A204.1 (cell line): ENCODE measurements around the gene RANBP17.

Experiments used
- FAIRE-seq: peaks from 2 replicates; lab custom pipeline; 2012; peaks lifted over from hg19 to GRCh38; lab: Jason Lieb, UNC

The RANBP17 gene

DNA sequence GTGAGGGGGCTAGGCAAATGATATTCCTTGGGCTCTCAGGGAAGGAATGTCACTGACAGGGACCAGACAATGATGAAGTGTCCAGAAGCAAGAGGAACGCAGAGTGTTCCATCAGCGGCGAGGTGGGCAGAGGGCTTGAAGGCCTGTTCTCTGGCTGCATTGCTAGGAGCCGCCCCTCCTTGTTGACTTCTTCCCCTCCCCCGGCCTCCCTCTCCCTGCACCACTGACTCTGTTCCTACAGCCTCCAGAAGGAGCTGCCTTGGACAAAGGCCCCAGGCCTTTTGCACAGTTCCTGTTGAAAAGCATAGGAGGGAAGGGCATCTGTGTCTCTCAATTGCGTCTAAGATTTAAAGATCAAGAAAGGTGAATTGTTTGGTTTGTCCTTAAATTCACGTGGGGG, 459.6 kb downstream of the RANBP17 start:
- FAIRE-seq = no peak

- no peak for FAIRE-seq
Measured at GRCh38 chr5:171322527-171322926, 460.7 kb downstream of the RANBP17 start.

GRCh38 chr5:171323007-171323406, 461.2 kb downstream of the RANBP17 start:
- no peak for FAIRE-seq

DNA sequence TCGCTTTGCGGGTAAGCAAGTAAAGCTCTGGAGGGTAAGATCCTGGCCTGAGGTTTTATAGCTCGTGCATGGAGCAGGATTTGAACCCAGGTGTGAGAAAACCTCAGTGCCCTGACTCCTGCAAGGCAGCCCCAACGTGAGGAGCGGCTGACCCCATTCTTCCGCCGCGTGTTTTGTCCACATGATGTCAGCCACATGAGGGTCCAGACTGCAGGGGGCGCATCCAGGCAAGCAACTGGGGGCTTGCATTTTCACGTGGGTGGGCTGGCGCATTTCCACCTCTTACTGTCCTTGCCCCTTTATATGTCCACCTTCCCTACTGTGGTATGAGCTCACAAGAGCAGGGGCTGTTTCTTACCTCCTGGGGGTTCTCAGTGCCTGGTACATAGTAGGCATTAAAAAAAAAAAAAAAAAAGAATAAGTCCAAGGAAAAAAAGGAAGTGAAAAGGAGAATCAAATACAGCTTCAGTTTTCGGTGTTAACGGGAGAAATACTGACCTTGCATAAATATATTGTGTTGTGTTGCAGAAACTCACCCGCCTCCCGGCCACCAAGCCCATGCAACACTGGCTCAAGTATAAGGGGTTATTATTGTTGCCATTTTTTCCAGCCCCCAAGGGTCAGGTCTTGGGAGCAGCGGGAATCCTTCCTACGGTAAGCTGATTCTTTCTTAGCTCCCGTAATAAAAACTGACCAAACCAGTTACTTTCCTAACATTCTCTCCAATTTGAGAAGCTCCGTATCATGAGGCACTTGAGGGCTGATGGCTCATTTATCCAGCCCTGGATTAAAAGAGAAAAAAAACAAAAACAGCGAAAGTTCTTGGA, 462.2 kb downstream of the RANBP17 start:
- no peak for FAIRE-seq

- no peak for FAIRE-seq
Measured at GRCh38 chr5:171330021-171330420, 468.2 kb downstream of the RANBP17 start.

GRCh38 chr5:171335616-171336015, 473.8 kb downstream of the RANBP17 start:
- no peak for FAIRE-seq

GRCh38 chr5:171336521-171337209, 474.8 kb downstream of the RANBP17 start:
- FAIRE-seq = peak; percentile 77

DNA sequence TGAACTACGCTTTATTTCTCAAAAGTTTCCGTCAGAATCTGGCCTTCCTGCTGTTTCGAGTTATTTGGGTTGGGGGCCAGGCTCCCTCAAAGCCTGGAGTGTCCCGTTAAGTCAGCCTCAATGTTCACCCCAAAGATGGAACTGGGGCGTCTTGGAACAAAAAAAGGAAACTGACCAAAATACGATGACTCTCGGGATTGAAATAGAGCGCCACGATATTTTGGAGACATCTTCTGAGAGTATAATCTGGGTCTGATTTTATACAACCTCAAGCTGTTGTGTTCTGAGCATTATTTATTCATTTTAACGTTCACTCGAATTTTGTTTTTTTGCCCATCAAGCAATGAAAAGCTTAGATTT, 475.4 kb downstream of the RANBP17 start:
- FAIRE-seq = no peak

GRCh38 chr5:171340042-171340441, 478.2 kb downstream of the RANBP17 start:
- FAIRE-seq = peak; percentile 11

- no peak for FAIRE-seq
Measured at GRCh38 chr5:171340491-171340890, 478.7 kb downstream of the RANBP17 start.

DNA sequence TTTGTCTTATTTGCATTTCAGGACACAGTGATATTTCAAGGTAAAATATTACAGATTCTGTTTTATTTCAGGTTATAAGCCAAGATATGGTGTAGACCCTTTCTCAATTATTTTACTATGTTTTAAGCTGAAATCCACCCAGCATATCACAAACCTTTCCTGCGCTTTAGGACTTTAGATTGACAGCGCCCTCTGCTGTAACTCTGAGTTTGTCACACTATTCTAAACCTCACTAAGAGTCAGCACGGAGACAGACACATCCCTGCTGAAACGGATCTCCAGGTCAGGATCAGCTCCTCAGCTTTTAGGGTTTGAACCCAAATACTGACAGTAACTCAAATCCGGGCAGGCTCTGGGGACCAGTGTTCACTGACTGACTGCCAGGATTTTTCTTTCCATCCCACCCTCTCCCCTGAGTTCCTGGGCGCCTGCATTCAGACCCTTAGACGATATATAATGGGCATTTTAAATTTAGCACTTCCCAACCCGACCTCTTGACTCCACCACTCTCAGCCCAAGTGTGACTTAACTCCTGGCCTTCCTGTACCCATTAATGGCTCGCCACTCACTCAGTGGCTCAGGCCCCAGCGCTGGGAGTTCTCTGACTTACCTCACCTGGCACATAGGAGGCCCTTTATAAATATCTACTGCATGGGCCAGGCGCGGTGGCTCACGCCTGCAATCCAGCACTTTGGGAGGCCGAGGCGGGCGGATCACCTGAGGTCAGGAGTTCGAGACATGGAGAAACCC, 480.7 kb downstream of the RANBP17 start:
- peak; percentile 95 for FAIRE-seq

DNA sequence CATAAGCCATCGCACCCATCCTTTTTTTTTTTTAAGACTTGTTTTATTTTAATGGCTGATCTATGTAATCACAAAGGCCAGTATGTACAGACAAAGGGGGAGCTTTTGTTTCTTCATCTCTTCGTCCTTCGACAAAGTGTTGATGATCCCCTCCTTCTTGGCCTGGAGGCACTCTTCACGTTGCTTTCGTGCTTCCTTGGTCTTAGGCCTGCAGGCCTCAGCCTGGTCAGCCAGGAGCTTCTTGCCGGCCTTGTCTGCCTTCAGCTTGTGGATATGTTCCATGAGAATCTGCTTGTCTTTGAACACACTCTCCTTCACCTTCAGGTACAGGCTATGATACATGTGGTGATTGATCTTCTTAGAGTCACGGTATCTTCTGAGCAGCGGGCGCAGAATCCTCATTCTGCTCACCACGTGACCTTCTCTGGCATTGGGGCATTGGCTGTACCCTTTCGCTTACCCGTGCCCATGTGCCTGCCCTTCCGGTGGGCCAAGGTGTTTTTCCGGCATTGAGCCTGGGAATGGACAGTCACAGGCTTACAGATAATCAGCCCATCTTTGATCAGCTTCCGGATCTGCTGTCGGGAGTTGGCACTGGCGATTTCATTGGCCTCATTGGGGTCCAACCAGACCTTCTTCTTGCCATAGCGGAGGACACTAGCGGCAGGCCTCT, 483.3 kb downstream of the RANBP17 start:
- FAIRE-seq = no peak
